ENCODE measurements around the gene HSPE1. TPM values are rescaled to one million over a fixed set of nuclear protein-coding genes. Genes with fewer than 3 reads are reported as not detected.
"Not testable (repeated sequence)": the region's sequence is repeated elsewhere in the genome, so short reads cannot be mapped to it uniquely, and the experiment has no call there.

HSPE1 gene
- total RNA-seq, 1 donor from 2014 or later = 96.5 TPM

DNA sequence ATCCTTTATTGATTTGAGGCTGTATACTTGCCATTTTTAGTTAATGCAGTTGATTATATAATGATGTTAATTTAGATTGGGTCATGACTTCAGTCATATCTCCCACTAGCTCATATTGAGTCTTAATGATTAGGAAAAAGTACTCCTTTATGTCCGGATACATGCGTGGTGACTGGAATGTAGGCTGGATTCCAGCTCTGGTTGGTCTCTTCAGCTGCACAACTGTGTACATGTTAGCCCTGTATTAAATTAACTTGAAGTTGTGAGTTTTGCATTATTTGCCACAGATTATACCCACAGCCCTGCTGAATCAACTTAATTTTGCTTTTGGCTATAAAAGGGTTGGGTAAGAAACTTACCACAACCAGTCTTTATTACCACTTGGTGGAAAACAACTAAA lies 38.2 kb downstream of the HSPE1 start:
- TF ChIP-seq, protein P1, sequence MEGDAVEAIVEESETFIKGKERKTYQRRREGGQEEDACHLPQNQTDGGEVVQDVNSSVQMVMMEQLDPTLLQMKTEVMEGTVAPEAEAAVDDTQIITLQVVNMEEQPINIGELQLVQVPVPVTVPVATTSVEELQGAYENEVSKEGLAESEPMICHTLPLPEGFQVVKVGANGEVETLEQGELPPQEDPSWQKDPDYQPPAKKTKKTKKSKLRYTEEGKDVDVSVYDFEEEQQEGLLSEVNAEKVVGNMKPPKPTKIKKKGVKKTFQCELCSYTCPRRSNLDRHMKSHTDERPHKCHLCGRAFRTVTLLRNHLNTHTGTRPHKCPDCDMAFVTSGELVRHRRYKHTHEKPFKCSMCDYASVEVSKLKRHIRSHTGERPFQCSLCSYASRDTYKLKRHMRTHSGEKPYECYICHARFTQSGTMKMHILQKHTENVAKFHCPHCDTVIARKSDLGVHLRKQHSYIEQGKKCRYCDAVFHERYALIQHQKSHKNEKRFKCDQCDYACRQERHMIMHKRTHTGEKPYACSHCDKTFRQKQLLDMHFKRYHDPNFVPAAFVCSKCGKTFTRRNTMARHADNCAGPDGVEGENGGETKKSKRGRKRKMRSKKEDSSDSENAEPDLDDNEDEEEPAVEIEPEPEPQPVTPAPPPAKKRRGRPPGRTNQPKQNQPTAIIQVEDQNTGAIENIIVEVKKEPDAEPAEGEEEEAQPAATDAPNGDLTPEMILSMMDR (IDR thresholded peaks at IDR 0.05; ENCODE audit: insufficient read depth, low read length, poor library complexity, severe bottlenecking) = no peak
- Histone ChIP-seq H3K27me3 (ENCODE audit: control insufficient read depth, insufficient read depth, low read length) (no peaks in the 10 kb centered on the region), H3K36me3 (ENCODE audit: control insufficient read depth, insufficient read depth, low read length) (no peaks in the 10 kb centered on the region), H3K4me3 (ENCODE audit: low read depth, low read length) (no peak overlapping the region)
- no peak for DNase-seq (ENCODE audit: low read depth)

DNA sequence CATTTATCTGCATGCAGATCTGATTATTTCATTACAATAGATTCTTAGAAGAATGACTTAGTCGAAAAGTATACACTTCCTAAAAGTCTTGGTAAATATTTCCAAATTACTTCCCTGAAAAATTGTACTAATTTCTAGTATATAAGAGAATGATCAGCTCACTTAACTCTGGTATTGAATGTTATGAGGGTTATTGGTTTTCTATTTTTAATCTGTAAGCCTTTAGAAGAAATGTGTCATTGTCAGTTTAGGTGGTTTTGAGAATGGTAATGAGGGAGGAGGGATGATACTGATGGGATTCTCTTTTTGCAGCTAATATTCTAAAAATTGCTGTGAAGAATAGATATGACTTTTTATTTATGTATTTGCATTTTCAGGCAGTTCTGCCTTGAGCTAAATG lies 39.6 kb downstream of the HSPE1 start:
- H3K27me3 ChIP-seq (ENCODE audit: control insufficient read depth, insufficient read depth, low read length) = no peaks in the 10 kb centered on the region
- TF ChIP-seq, protein P1 (IDR thresholded peaks at IDR 0.05; ENCODE audit: insufficient read depth, low read length, poor library complexity, severe bottlenecking) = no peak
- no peak for DNase-seq (ENCODE audit: low read depth)
- H3K4me3 ChIP-seq (ENCODE audit: low read depth, low read length) = no peak overlapping the region
- no peaks in the 10 kb centered on the region for H3K36me3 ChIP-seq (ENCODE audit: control insufficient read depth, insufficient read depth, low read length)

DNA sequence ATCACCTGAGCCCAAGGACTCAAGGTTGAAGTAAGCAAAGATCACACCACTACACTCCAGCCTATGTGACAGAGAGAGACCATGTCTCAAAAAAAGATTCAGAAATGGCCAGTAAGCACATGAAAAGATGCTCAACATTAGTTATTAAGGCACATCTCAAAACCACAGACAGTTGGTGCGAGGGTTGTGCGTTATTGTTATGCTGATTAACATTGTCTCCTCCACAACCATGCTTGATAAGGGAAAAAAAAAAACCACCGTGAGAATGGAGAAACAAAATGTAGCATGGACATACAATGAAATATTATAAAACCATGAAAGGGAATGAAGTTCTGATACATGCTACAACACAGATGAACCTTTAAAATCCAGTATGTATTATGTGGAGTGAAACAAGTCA lies 43.0 kb downstream of the HSPE1 start:
- Histone ChIP-seq H3K36me3 (ENCODE audit: control insufficient read depth, insufficient read depth, low read length) (no peaks in the 10 kb centered on the region), H3K27me3 (ENCODE audit: control insufficient read depth, insufficient read depth, low read length) (no peaks in the 10 kb centered on the region), H3K4me3 (ENCODE audit: low read depth, low read length) (no peak overlapping the region)
- TF ChIP-seq, protein P1 (IDR thresholded peaks at IDR 0.05; ENCODE audit: insufficient read depth, low read length, poor library complexity, severe bottlenecking) = no peak
- DNase-seq (ENCODE audit: low read depth) = no peak

DNA sequence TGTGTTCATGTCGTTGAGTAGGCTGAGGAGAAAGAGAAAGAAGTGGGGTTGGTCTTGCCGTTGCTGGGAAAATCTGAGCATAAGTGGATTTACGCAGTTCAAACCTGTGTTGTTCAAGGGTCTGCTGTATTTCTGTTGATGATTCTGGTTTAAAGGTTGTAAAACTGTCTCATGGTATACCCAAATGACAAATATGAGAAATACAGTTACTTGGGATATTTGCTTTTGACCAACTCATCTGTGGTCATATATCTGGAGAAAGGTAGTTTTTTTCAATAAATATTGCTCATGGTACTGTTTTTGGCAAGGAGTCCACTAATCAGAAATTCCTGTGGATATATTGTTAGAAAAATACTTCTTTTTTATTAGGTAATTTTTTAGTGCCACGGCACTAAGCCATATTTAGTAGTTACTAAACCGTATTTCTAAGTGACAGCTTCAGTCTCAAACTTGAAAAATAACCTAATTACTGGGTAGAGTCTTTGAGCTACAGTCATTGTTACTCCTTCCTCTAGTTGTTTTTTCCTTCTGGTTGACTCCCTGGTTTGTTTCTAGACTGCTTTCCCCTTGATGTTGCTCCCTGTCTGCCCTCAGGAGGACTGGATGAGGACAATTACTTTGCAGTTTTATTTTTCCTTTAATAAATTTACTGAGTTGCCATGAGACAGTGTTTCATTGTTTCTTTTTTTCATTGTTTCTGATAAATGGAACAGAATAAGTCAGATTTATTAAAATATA lies 47.2 kb downstream of the HSPE1 start:
- no peak for DNase-seq (ENCODE audit: low read depth)
- Histone ChIP-seq H3K4me3 (ENCODE audit: low read depth, low read length) (no peak overlapping the region), H3K27me3 (ENCODE audit: control insufficient read depth, insufficient read depth, low read length) (no peaks in the 10 kb centered on the region), H3K36me3 (ENCODE audit: control insufficient read depth, insufficient read depth, low read length) (no peaks in the 10 kb centered on the region)
- TF ChIP-seq, protein P1 (IDR thresholded peaks at IDR 0.05; ENCODE audit: insufficient read depth, low read length, poor library complexity, severe bottlenecking) = no peak

DNA sequence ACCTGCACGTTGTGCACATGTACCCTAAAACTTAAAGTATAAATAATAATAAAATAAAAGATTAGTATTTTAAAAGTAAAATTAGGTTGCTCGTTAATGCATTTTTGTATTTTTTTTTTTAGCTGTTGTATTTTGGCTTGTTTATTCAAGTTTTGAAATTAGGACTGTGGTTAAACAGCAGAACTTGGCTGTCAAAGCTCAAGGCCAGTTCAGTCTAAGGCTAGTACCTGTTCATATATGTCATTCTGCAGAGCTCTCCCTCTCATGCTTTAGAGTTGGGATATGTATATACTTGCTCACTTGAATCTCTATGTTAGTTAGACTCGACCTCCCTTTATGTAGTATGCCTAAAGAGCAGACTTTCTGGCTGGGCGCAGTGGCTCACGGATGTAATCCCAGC lies 48.4 kb downstream of the HSPE1 start:
- DNase-seq (ENCODE audit: low read depth) = no peak
- H3K36me3 ChIP-seq (ENCODE audit: control insufficient read depth, insufficient read depth, low read length) = no peaks in the 10 kb centered on the region
- no peaks in the 10 kb centered on the region for H3K27me3 ChIP-seq (ENCODE audit: control insufficient read depth, insufficient read depth, low read length)
- TF ChIP-seq, protein P1 (IDR thresholded peaks at IDR 0.05; ENCODE audit: insufficient read depth, low read length, poor library complexity, severe bottlenecking) = no peak
- no peak overlapping the region for H3K4me3 ChIP-seq (ENCODE audit: low read depth, low read length)

DNA sequence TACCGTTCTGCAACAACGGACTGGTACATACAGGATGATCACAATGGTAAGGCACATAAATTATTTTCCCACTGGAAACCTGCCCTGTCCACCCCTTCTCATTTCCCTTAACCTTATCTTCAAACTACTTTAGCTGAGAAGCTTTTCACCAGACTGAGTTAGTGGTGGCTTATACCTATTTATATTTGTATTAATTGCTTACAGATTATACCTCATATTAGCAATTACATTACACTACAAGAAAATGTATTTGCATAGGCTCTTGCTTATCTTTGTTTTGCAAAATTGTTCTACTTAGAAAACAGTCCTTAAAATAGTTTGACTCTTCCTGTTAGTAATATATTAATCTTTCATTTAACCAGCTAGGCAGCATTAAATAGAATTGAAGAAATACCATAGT lies 51.1 kb downstream of the HSPE1 start:
- H3K27me3 ChIP-seq (ENCODE audit: control insufficient read depth, insufficient read depth, low read length); H3K4me3 ChIP-seq (ENCODE audit: low read depth, low read length); H3K36me3 ChIP-seq (ENCODE audit: control insufficient read depth, insufficient read depth, low read length); DNase-seq (ENCODE audit: low read depth): not testable (repeated sequence)

Other genes with a start within 250 kb of the HSPE1 start
- 2.4 and 4.3 TPM in 2 replicates for gene ANKRD44, start 189.6 kb upstream of the HSPE1 start, total RNA-seq
- 141 and 148 TPM in 2 replicates for gene SF3B1, start 65.4 kb upstream of the HSPE1 start, total RNA-seq
- 24.2 and 26.4 TPM in 2 replicates for gene COQ10B, start 46.8 kb upstream of the HSPE1 start, total RNA-seq
- gene HSPD1, start 539 bp upstream of the HSPE1 start, total RNA-seq = 204 and 237 TPM in 2 replicates
- gene MOB4, start 15.7 kb downstream of the HSPE1 start, total RNA-seq = 37.1 and 55.4 TPM in 2 replicates
- under 0.01 and 0.07 TPM in 2 replicates for gene RFTN2, start 175.2 kb downstream of the HSPE1 start, total RNA-seq
- gene MARS2, start 205.0 kb downstream of the HSPE1 start, total RNA-seq = 11.9 and 14.0 TPM in 2 replicates

Measured in kidney epithelial cell (primary cell).